Measurements from ENCODE around the gene KLHDC3.
"Not testable (repeated sequence)": the region's sequence is repeated elsewhere in the genome, so short reads cannot be mapped to it uniquely, and the experiment has no call there.

The KLHDC3 gene

GRCh38 chr6:43033496-43034189 is 19.6 kb downstream of the KLHDC3 start:
- DNase-seq = no peak

- no peak for DNase-seq
Measured at GRCh38 chr6:43034190-43034525, 20.1 kb downstream of the KLHDC3 start.

GRCh38 chr6:43035495-43036194 is 21.6 kb downstream of the KLHDC3 start:
- DNase-seq = no peak

- DNase-seq = no peak
Measured at GRCh38 chr6:43036712-43037111, 22.7 kb downstream of the KLHDC3 start.

- no peak for DNase-seq
Measured at GRCh38 chr6:43037197-43037596, 23.1 kb downstream of the KLHDC3 start.

- DNase-seq = no peak
Measured at GRCh38 chr6:43037706-43038105, 23.7 kb downstream of the KLHDC3 start.

GRCh38 chr6:43038727-43039126 is 24.7 kb downstream of the KLHDC3 start:
- no peak for DNase-seq

- DNase-seq = no peak
Measured at GRCh38 chr6:43040542-43041257, 26.7 kb downstream of the KLHDC3 start.

- not testable (repeated sequence) for DNase-seq
Measured at GRCh38 chr6:43041475-43041874, 27.4 kb downstream of the KLHDC3 start.

GRCh38 chr6:43043310-43043709 is 29.3 kb downstream of the KLHDC3 start:
- no peak for DNase-seq

- no peak for DNase-seq
Measured at GRCh38 chr6:43045371-43045930, 31.4 kb downstream of the KLHDC3 start.

- DNase-seq = no peak
Measured at GRCh38 chr6:43047998-43048397, 33.9 kb downstream of the KLHDC3 start.

GRCh38 chr6:43050981-43051380 is 36.9 kb downstream of the KLHDC3 start:
- no peak for DNase-seq

GRCh38 chr6:43052225-43052841 is 38.3 kb downstream of the KLHDC3 start:
- DNase-seq = no peak

GRCh38 chr6:43052842-43053544 is 38.9 kb downstream of the KLHDC3 start:
- no peak for DNase-seq

- DNase-seq = peak; percentile 83
Measured at GRCh38 chr6:43053545-43054205, 39.6 kb downstream of the KLHDC3 start, which contains the start of gene CUL7. Gene CUL7 (minus strand): TSS chr6:43053851. CDS start chr6:43052788, 1,063 bp downstream.

GRCh38 chr6:43054206-43054943 is 40.3 kb downstream of the KLHDC3 start:
- no peak for DNase-seq

- no peak for DNase-seq
Measured at GRCh38 chr6:43055966-43056365, 41.9 kb downstream of the KLHDC3 start.

- DNase-seq = no peak
Measured at GRCh38 chr6:43058531-43058930, 44.5 kb downstream of the KLHDC3 start.

GRCh38 chr6:43059168-43060033 is 45.4 kb downstream of the KLHDC3 start, which contains the start of the genes KLC4 and MRPL2:
Gene KLC4 (plus strand): TSS chr6:43059631. CDS start chr6:43061336, 1,705 bp downstream.
Gene MRPL2 (minus strand): TSS chr6:43059434. CDS start chr6:43059381, 53 bp downstream.
- DNase-seq = peak; percentile 98

Measured in NCI-H526 treated with DMSO at 0.1 percent for 48 hours (cell line).